OCI-M2 (cell line): ENCODE results near the gene APELA.
"Not testable (repeated sequence)": the region's sequence is repeated elsewhere in the genome, so short reads cannot be mapped to it uniquely, and the experiment has no call there.

Experiments used
- DNase-seq: peaks from one replicate; lab custom pipeline; 2025; ENCODE audit not compliant: unreplicated experiment; lab: John Stamatoyannopoulos, UW

The APELA gene

GRCh38 chr4:164924670-164925238 lies 47.8 kb downstream of the APELA start:
- no peak for DNase-seq

DNA sequence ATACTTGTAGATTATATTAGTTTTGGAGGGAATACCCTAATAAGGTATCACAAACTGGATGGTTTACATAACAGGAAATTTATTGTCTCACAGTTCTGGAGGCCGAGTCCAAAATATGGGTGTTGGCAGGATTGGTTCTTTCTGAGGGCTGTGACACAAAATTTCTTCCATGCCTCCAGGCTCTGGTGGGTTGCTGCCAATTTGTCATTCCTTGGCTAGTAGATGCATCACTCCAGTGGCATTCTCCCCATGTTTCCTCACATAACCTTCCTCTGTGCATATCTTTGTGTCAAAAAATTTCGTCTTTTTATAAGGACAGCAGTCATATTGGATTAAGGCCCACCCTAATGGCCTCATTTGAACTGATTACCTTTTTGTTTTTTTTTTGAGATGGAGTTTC lies 49.3 kb downstream of the APELA start:
- no peak for DNase-seq

GRCh38 chr4:164927101-164927500 lies 50.1 kb downstream of the APELA start:
- DNase-seq, result not testable (repeated sequence)

GRCh38 chr4:164930647-164931046 lies 53.7 kb downstream of the APELA start:
- DNase-seq, result no peak

DNA sequence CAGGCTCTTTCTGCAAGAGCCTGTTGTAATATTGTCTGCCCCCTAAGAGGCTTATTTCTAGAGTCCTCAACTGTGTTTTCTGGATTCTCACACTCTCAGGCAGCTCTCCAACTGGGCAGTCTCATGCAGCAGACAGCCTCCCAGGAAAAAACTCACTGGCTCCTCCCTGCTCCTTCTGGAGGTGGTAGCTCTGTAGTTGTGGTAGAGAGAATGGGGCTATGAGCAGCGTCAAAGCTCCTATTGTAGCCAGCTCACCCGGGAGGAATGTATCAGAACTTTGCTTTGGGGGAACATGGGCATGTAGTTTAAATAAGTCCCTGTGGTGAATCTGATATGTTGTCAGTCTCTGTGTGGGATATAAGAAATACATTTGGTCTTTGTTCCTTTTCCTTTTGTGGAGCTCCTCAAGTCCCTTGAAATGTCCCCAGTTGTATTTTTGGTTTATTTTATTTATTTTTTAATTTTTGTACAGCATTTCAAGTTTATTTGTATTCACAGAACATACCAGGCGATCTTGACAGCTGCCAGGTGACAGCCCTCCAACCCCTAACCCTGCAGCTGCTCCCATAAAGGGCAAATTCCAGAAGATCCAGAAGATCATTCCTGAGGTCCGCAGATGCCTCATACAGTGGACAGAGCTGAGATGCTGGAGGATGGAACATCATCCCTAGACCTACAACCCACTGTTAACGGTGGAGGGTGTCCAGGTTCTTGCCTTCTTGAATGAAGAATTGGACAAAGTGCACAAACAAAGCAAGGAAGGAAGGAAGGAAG lies 54.8 kb downstream of the APELA start:
- DNase-seq, result no peak

DNA sequence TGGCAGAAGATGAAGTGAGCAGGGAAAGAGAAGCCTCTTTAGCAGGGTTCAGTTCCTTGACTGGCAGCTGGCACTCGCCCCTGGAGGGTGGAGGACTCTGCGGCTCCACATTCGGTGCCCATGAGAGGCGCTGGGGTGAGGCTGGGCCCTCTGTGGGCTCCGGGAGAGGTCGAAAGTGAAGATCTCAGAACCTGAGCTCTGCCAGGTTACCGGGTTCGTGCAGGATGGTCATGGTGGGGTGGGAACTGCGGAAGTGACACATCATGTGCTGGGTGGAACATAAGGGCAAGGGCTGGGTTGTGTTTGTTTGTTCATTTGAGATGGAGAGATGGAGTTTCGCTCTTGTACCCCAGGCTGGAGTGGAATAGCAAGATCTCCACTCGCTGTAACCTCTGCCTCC lies 56.3 kb downstream of the APELA start:
- DNase-seq, result no peak

GRCh38 chr4:164935363-164935762 lies 58.4 kb downstream of the APELA start:
- DNase-seq, result no peak

DNA sequence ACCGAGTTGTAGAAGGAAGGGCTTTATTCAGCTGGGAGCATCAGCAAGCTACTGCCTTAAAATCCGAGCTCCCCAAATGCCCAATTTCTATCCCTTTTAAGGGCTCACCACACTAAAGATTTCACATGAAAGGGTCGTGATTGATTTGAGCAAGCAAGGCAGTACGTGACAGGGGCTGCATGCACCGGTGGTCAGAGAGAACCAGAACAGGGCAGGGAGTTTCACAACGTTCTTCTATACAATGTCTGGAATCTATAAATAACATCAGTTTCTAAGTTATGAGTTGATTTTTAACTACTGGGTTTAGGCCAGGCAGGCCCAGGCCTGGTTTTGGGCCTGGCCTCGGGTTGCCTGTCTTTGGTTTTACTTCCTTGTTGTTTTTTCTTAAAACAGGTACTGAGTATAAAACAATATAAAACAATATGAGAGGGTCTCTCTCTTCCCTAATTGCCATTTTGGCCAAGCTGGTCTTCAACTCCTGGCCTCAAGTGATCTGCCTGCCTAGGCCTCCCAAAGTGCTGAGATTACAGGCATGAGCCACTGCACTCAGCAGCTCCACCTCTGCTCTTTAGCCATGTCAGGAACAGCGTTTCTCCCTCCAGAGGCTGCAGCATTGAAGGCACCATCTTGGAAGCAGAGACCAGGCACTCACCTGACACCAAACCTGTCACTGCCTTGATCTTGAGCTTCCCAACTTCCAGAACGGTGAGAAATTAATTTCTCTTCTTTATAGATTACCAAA lies 59.1 kb downstream of the APELA start:
- not testable (repeated sequence) for DNase-seq

DNA sequence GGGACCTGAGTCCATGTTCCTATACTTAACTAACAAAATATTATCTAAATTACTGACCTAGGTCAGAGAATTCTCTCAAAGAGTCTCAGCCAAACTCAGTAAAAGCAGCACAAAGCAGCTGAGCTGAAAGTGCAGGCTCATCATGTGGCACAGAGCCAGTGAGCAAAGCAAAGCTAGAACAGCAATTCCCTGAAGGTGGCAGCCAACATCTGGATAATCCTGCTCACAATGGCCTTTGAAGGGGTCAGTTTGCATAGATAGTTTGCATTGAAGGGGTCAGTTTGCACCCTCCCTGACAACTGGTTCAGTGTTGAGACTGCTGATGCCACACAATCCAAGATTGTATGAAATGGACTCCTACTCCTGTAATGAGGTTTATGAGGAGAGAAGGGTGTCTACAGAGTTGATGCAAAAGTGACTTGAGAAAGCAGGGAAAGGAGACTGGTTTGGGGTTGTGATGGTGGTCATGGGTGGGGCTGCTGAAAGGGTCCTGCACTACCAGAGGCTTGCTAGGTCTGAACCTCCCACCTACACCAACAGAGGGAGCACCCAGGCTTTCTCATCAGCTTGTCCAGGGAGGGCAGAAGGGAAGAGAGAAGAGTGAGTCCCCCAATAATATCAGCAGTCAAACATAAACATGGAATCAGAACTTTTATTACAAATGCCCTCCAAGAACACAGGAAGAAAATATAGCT lies 60.7 kb downstream of the APELA start:
- no peak for DNase-seq

DNA sequence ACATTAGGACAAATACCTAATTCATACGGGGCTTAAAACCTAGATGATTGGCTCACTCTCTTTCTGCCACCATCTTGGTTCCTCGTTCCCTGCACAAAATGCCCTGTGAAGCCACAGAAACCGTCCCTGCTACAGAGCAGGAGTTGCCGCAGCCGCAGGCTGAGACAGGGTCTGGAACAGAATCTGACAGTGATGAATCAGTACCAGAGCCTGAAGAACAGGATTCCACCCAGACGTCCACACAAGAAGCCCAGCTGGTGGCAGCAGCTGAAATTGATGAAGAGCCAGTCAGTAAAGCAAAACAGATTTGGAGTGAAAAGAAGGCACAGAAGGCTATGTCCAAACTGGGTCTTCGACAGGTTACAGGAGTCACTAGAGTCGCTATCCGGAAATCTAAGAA lies 66.2 kb downstream of the APELA start:
- no peak for DNase-seq

- DNase-seq, result no peak
Measured at GRCh38 chr4:164945146-164945545, 68.2 kb downstream of the APELA start.

DNA sequence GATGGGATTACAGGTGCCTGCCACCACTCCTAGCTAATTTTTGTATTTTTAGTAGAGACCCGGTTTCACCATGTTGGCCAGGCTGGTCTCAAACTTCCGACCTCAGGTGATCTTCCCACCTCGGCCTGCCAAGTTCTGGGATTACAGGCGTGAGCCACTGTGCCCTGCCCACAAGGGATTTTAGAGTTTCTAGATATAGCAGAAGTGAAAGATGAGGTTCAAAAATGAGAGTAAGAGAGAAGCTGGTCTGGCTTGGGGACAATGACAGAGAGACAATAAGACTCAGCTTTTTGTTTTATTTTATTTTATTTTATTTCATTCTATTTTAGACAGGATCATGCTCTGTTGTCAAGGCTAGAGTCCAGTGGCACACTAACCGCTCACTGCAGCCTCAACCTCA lies 69.8 kb downstream of the APELA start:
- no peak for DNase-seq
